T47D (cell line): ENCODE measurements around the gene BNIP2.

ENCODE experiments used
- DNase-seq, 2 experiments: peaks; one replicate each; pipeline versions ENCODE4 v3.0.0 to v3.0.0-alpha.2; 2011 to 2012; ENCODE audit warnings: low read depth in 1 of 2, low spot score in 1 of 2
- JUND ChIP-seq: IDR thresholded peaks from 2 replicates; pipeline ENCODE4 v1.6.1; 2012; ENCODE audit warnings: low read depth
- in situ Hi-C: cut with HindIII; loops from 2 replicates; pipeline ENCODE4 v1.10.0; 2016; ENCODE audit warnings: low sequenced_read_pairs, low pct_unique_long_range_greater_than_20kb

BNIP2 gene, protein sequence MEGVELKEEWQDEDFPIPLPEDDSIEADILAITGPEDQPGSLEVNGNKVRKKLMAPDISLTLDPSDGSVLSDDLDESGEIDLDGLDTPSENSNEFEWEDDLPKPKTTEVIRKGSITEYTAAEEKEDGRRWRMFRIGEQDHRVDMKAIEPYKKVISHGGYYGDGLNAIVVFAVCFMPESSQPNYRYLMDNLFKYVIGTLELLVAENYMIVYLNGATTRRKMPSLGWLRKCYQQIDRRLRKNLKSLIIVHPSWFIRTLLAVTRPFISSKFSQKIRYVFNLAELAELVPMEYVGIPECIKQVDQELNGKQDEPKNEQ

GRCh38 chr15:59688782-59689625, at the start of gene BNIP2:
BNIP2 (minus strand) TSS chr15:59689320; CDS start chr15:59682457, 6,863 bp downstream.
- DNase-seq = peak; percentile 77 to 98
- in situ Hi-C loops = no loop called here
- no peak for TF ChIP-seq JUND

- in situ Hi-C loops = no loop called here
- no peak for DNase-seq
- no peak for TF ChIP-seq JUND
Measured at GRCh38 chr15:59738676-59739075, 49.6 kb upstream of the BNIP2 start.

- no peak for TF ChIP-seq JUND
- DNase-seq = no peak
- in situ Hi-C loops = no loop called here
Measured at GRCh38 chr15:59736181-59736580, 47.1 kb upstream of the BNIP2 start.

- TF ChIP-seq JUND = no peak
- DNase-seq = no peak
- in situ Hi-C loops = no loop called here
Measured at GRCh38 chr15:59725151-59725486, 36.0 kb upstream of the BNIP2 start.

- DNase-seq = no peak
- no peak for TF ChIP-seq JUND
- in situ Hi-C loops = no loop called here
Measured at GRCh38 chr15:59723687-59724346, 34.7 kb upstream of the BNIP2 start.

DNA sequence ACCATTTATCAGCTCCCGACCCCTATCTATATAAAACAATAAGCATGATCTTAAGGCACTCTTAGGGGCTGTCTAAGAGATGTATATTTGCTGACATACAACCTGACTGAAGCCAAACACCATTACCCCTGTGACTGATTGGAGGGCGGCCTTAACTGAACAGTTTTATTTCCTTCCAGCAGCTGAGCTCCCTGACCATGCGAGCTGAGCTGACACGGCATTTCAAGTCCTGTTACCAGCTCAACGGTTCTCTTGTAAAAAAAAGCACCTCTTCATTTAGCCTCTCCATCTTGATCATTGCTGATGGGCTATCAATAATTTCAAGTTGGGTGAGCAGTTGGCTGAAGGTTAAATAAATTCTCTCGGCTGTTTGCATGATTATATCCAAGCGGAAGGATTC, 33.4 kb upstream of the BNIP2 start:
- no peak for DNase-seq
- in situ Hi-C loops = no loop called here
- no peak for TF ChIP-seq JUND

GRCh38 chr15:59722037-59722436, 32.9 kb upstream of the BNIP2 start:
- in situ Hi-C loops = no loop called here
- TF ChIP-seq JUND = no peak
- no peak for DNase-seq

GRCh38 chr15:59721411-59721810, 32.3 kb upstream of the BNIP2 start:
- DNase-seq = no peak
- TF ChIP-seq JUND = no peak
- in situ Hi-C loops = no loop called here

DNA sequence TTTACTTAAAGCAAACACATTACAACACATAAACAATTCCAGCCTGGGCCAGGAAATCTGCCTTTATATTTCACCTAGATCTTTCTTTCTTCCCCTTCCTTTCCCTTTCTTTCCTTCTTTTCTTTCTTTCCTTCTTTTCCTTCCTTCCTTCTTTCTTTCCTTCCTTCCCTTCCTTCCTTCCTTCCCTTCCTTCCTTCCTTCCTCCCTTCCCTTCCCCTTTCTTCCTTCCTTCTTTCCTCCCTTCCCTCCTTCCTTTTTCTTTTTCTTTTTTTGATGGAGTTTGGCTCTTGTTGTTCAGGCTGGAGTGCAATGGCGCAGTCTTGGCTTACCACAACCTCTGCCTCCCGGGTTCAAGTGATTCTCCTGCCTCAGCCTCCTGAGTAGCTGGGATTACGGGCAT, 24.1 kb upstream of the BNIP2 start:
- DNase-seq = no peak
- in situ Hi-C loops = no loop called here
- TF ChIP-seq JUND = no peak

DNA sequence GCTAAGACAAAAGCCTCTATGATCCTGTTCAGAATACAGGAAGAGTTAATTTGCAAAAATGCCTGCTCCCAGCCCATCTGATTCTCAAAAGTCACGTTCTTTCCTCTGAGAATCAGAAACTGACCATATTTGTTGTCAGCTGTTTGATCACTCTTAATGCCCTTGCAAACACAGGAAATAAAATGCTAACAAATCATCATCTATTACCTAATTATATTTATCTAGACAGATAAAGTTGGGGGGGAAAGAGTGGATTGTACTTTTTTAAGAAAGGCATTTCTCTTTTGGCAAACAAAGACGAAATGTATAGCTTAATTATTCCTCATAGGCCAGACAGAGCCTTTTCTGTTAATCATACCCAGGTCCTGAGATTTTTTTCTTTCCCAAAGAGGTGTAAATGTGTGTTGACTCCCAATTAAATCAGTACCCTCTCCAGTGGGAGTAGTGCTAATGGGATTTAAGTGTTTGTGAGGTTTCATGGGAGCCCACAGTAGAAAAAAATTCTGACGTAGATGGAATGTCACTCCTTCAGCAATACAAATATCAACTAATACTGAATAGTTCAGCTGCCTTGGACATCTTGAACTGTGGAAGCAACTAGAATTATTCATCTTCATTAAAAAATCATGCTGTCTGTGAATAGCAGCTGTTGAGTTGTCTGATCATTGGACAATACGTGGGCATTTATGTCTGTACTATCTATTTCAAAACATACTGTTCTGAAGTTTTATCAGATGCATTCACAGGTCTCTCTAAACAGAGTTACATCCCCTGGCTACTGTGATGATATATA, 22.5 kb upstream of the BNIP2 start:
- in situ Hi-C loops = no loop called here
- no peak for DNase-seq
- no peak for TF ChIP-seq JUND

- in situ Hi-C loops = no loop called here
- DNase-seq = no peak
- TF ChIP-seq JUND = no peak
Measured at GRCh38 chr15:59707619-59708018, 18.5 kb upstream of the BNIP2 start.

- in situ Hi-C loops = no loop called here
- TF ChIP-seq JUND = no peak
- DNase-seq = no peak
Measured at GRCh38 chr15:59703979-59704796, 15.1 kb upstream of the BNIP2 start.
